ENCODE results near the gene LHPP. TPM values are rescaled to one million over a fixed set of nuclear protein-coding genes. Genes with fewer than 3 reads are reported as not detected.

The LHPP gene
- total RNA-seq, 1 donor from 2014 or later: 24.5 TPM

DNA sequence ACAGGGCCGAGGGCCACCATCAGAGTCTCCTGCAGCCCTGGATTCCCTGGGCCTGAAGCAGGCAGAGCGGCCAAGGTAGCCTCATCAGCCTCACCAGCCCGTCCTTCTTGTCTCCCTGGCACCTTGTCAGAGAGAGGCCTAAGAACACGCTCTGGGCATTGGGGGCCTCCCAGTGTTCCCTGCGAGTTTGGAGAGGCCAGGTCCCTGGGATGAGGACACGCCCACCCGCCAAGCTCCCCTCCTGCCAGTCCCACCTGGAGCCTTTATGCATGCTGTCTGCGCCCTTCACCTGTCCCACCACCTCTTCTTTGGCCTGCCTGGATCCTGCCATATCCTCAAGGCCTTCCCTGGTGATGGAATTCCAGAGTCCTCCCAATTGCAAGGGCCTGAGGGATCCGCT lies 69.2 kb downstream of the LHPP start:
- no peaks in the 10 kb centered on the region for H3K9me3 Mint-ChIP-seq
- no peak overlapping the region for H3K4me3 ChIP-seq
- H3K9ac ChIP-seq: no peak overlapping the region
- no peaks in the 10 kb centered on the region for H3K79me2 ChIP-seq (ENCODE audit: low read depth)
- no peaks in the 10 kb centered on the region for H3K9me3 ChIP-seq (ENCODE audit: low read depth)
- no peak for DNase-seq (ENCODE audit: low spot score)
- no peaks in the 10 kb centered on the region for H4K20me1 ChIP-seq (ENCODE audit: low read depth)
- no peak overlapping the region for H3K27ac Mint-ChIP-seq
- peaks cover 8% of the 10 kb centered on the region for H3K4me1 Mint-ChIP-seq
- no peaks in the 10 kb centered on the region for H3K36me3 ChIP-seq
- peaks cover 3% of the 10 kb centered on the region for H3K27me3 Mint-ChIP-seq (ENCODE audit: insufficient read depth, low read depth)
- no peaks in the 10 kb centered on the region for H3F3A ChIP-seq (ENCODE audit: low read depth)
- H3K4me2 ChIP-seq: no peak overlapping the region
- H3K27me3 ChIP-seq: no peaks in the 10 kb centered on the region
- TF ChIP-seq, protein P1, sequence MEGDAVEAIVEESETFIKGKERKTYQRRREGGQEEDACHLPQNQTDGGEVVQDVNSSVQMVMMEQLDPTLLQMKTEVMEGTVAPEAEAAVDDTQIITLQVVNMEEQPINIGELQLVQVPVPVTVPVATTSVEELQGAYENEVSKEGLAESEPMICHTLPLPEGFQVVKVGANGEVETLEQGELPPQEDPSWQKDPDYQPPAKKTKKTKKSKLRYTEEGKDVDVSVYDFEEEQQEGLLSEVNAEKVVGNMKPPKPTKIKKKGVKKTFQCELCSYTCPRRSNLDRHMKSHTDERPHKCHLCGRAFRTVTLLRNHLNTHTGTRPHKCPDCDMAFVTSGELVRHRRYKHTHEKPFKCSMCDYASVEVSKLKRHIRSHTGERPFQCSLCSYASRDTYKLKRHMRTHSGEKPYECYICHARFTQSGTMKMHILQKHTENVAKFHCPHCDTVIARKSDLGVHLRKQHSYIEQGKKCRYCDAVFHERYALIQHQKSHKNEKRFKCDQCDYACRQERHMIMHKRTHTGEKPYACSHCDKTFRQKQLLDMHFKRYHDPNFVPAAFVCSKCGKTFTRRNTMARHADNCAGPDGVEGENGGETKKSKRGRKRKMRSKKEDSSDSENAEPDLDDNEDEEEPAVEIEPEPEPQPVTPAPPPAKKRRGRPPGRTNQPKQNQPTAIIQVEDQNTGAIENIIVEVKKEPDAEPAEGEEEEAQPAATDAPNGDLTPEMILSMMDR (IDR thresholded peaks at IDR 0.05): no peak
- no peak for TF ChIP-seq EZH2phosphoT487 (IDR thresholded peaks at IDR 0.05)
- no peak for TF ChIP-seq EZH2 (IDR thresholded peaks at IDR 0.05)
- peaks cover 2% of the 10 kb centered on the region for H3K4me1 ChIP-seq
- H2AFZ ChIP-seq (replicated peaks): no peak overlapping the region
- no peak overlapping the region for H3K27ac ChIP-seq
- H3K36me3 Mint-ChIP-seq: no peaks in the 10 kb centered on the region
- H3K4me3 Mint-ChIP-seq: peak overlapping the region; percentile 27

DNA sequence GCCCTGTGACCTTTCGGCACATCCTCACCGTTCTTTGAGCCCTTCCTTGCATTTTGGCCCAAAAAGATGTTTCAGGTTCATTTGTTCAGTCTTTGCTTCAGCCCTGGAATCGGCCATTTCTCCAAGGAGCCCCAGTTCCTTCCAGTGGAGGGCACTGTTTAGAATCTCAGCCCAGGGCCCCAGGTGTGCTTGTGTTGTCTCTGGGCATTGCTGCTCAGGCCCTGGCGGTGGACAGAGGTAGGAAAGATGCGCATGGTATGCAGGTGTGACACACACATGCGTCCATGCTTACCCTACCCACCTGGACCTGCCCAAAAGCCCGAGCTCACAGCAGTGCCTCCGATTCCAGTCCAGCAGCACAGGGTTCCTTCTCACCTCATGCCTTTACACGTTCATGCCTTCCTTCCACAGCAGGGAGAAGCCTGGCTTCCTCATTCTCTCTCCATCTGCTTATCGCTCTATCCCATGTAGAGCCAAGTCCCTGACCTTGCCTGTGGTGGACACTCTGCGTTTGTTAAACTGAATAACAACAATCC lies 70.6 kb downstream of the LHPP start:
- Histone ChIP-seq H4K20me1 (ENCODE audit: low read depth) (no peaks in the 10 kb centered on the region), H3K9me3 (ENCODE audit: low read depth) (no peaks in the 10 kb centered on the region), H3K36me3 (no peaks in the 10 kb centered on the region), H3K4me2 (no peak overlapping the region), H3K27me3 (no peaks in the 10 kb centered on the region), H3K4me3 (no peak overlapping the region), H3K4me1 (peaks cover 11% of the 10 kb centered on the region), H3K79me2 (ENCODE audit: low read depth) (no peaks in the 10 kb centered on the region), H3F3A (ENCODE audit: low read depth) (no peaks in the 10 kb centered on the region), H3K27ac (no peak overlapping the region), H3K9ac (no peak overlapping the region), H2AFZ (replicated peaks) (no peak overlapping the region)
- no peak overlapping the region for H3K4me3 Mint-ChIP-seq
- H3K27me3 Mint-ChIP-seq (ENCODE audit: insufficient read depth, low read depth): peaks cover 3% of the 10 kb centered on the region
- H3K36me3 Mint-ChIP-seq: no peaks in the 10 kb centered on the region
- H3K4me1 Mint-ChIP-seq: peaks cover 14% of the 10 kb centered on the region
- H3K27ac Mint-ChIP-seq: no peak overlapping the region
- TF ChIP-seq EZH2 (IDR thresholded peaks at IDR 0.05) (no peak), EZH2phosphoT487 (IDR thresholded peaks at IDR 0.05) (no peak)
- TF ChIP-seq, protein P1 (IDR thresholded peaks at IDR 0.05): peak; percentile 64
- H3K9me3 Mint-ChIP-seq: no peaks in the 10 kb centered on the region
- peak; percentile 69 for DNase-seq (ENCODE audit: low spot score)

DNA sequence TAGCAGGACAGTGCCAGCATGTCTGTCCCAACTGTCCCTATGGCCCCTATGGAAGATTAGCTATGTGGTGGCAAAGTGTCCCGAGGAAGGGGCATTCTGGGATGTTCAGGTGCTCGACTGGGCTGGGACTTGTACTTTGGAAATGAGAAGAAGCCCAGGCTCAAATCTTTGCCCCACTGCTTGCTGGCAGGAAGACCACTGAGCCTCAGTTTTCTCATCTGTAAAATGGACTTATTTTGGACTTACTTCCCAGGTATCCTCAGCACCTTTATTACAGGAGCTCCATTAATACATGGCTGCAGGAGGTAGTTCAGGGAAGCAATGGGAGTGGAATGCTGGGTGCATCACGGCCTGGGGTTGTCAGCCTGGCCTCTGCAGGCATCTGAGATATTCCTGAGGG lies 71.2 kb downstream of the LHPP start:
- Histone ChIP-seq H3K27ac (no peak overlapping the region), H4K20me1 (ENCODE audit: low read depth) (no peaks in the 10 kb centered on the region), H3K9ac (no peak overlapping the region), H3K79me2 (ENCODE audit: low read depth) (no peaks in the 10 kb centered on the region), H2AFZ (replicated peaks) (no peak overlapping the region), H3K4me1 (peaks cover 11% of the 10 kb centered on the region), H3K4me3 (no peak overlapping the region), H3F3A (ENCODE audit: low read depth) (no peaks in the 10 kb centered on the region), H3K36me3 (no peaks in the 10 kb centered on the region), H3K27me3 (no peaks in the 10 kb centered on the region), H3K4me2 (no peak overlapping the region), H3K9me3 (ENCODE audit: low read depth) (no peaks in the 10 kb centered on the region)
- H3K36me3 Mint-ChIP-seq: no peaks in the 10 kb centered on the region
- H3K27me3 Mint-ChIP-seq (ENCODE audit: insufficient read depth, low read depth): peaks cover 3% of the 10 kb centered on the region
- no peak overlapping the region for H3K27ac Mint-ChIP-seq
- H3K4me3 Mint-ChIP-seq: no peak overlapping the region
- DNase-seq (ENCODE audit: low spot score): no peak
- H3K4me1 Mint-ChIP-seq: peaks cover 14% of the 10 kb centered on the region
- no peaks in the 10 kb centered on the region for H3K9me3 Mint-ChIP-seq
- TF ChIP-seq, protein P1 (IDR thresholded peaks at IDR 0.05): no peak
- TF ChIP-seq EZH2phosphoT487 (IDR thresholded peaks at IDR 0.05) (no peak), EZH2 (IDR thresholded peaks at IDR 0.05) (no peak)

Measured in neural progenitor cell (in vitro differentiated cells).